ENCODE measurements around the gene ALOX12.

DNA sequence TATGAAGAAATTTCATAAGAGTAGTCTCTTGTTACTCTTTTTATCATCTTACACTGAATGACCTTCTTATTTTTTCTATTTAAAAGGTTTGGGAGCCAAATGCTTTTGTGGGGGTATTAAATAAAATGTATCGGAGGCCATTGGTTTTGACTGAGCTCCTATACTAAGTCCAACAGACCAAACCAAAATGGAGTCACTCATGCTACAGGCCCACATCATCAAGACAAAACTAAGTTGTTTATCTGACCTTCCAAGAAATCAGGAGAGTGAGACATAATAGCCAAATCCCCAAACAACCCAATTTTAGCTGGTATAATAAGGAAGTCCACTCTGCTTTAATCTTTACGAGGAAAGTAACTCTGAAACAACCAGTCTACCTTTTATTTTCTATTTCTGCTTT, 48.1 kb upstream of the ALOX12 start:
- TF ChIP-seq, protein P1, sequence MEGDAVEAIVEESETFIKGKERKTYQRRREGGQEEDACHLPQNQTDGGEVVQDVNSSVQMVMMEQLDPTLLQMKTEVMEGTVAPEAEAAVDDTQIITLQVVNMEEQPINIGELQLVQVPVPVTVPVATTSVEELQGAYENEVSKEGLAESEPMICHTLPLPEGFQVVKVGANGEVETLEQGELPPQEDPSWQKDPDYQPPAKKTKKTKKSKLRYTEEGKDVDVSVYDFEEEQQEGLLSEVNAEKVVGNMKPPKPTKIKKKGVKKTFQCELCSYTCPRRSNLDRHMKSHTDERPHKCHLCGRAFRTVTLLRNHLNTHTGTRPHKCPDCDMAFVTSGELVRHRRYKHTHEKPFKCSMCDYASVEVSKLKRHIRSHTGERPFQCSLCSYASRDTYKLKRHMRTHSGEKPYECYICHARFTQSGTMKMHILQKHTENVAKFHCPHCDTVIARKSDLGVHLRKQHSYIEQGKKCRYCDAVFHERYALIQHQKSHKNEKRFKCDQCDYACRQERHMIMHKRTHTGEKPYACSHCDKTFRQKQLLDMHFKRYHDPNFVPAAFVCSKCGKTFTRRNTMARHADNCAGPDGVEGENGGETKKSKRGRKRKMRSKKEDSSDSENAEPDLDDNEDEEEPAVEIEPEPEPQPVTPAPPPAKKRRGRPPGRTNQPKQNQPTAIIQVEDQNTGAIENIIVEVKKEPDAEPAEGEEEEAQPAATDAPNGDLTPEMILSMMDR (optimal IDR thresholded peaks at IDR 0.05 in 1 of 3, IDR thresholded peaks at IDR 0.05 in 1 of 3, conservative IDR thresholded peaks at IDR 0.05 in 1 of 3; ENCODE audit: extremely low read depth in 1 of 3, insufficient read depth in 2 of 3, low read length in 3 of 3): no peak
- TF ChIP-seq EZH2 (IDR thresholded peaks at IDR 0.05; ENCODE audit: low read length): no peak

Measured in keratinocyte (primary cell).